ENCODE data around the gene TAP1. TPM values are rescaled to one million over a fixed set of nuclear protein-coding genes. Genes with fewer than 3 reads are reported as not detected.

The TAP1 gene
- polyA plus RNA-seq, 2 of the 4 experiments (the other 2 are of a cell fraction) = 19.0 to 21.2 TPM

GRCh38 chr6:32829495-32829894 lies 24.0 kb downstream of the TAP1 start:
- CTCF ChIA-PET = interaction anchor here (1.0 to 5.8 kb wide), 2 partner anchors 9 to 39 kb away, joined by 3 to 69 read pairs; partner anchors contain the start of gene TAP2
- ATAC-seq (no peak), FAIRE-seq (no peak), DNase-seq (ENCODE audit: low read depth in 1 of 2, low spot score in 1 of 2) (no peak)
- TF ChIP-seq PBX3 (IDR thresholded peaks at IDR 0.05) (no peak), ESRRA (IDR thresholded peaks at IDR 0.05; ENCODE audit: borderline replicate concordance, low read length) (no peak), KDM1A (IDR thresholded peaks at IDR 0.05; ENCODE audit: low read depth) (no peak), EHMT2 (IDR thresholded peaks at IDR 0.05; ENCODE audit: low read depth) (no peak), REST (IDR thresholded peaks at IDR 0.05) (no peak), CEBPB (IDR thresholded peaks at IDR 0.05) (no peak), JUN (IDR thresholded peaks at IDR 0.05) (no peak), NFE2L2 (conservative IDR thresholded peaks at IDR 0.05; ENCODE audit: low read length) (no peak), ELK1 (IDR thresholded peaks at IDR 0.05; ENCODE audit: low read depth, low read length) (no peak), RAD21 (conservative IDR thresholded peaks at IDR 0.05 in 1 of 2, IDR thresholded peaks at IDR 0.05 in 1 of 2) (no peak), TP53 (CRISPR knock-in tag; IDR thresholded peaks at IDR 0.05) (no peak), USF2 (IDR thresholded peaks at IDR 0.05) (no peak), HOXA7 (CRISPR knock-in tag; IDR thresholded peaks at IDR 0.05) (no peak), EHF (CRISPR knock-in tag; IDR thresholded peaks at IDR 0.05) (no peak), CBX2 (IDR thresholded peaks at IDR 0.05; ENCODE audit: borderline replicate concordance, low read depth) (no peak), MYC (IDR thresholded peaks at IDR 0.05; ENCODE audit: borderline replicate concordance, low read length) (no peak), FOXS1 (CRISPR knock-in tag; IDR thresholded peaks at IDR 0.05) (no peak)
- no peak overlapping the region for H3K4me3 ChIP-seq
- H3K27ac ChIP-seq = no peak overlapping the region
- no peaks in the 10 kb centered on the region for H3K9me3 ChIP-seq
- H3K4me1 ChIP-seq = no peaks in the 10 kb centered on the region
- 69% methylated on average over 6 of the region's 7 CpGs for WGBS (ENCODE audit: missing lambda C conversion rate)
- POLR2A ChIA-PET = no interaction called here
- H3K4me2 ChIP-seq = no peak overlapping the region

- Histone ChIP-seq H3K4me3 (no peak overlapping the region), H3K4me2 (no peak overlapping the region), H3K4me1 (no peaks in the 10 kb centered on the region), H3K27ac (no peak overlapping the region), H3K9me3 (no peaks in the 10 kb centered on the region)
- ATAC-seq = no peak
- TF ChIP-seq ZSCAN20 (CRISPR knock-in tag; IDR thresholded peaks at IDR 0.05) = no peak
- no peak for TF ChIP-seq KDM1A (IDR thresholded peaks at IDR 0.05; ENCODE audit: low read depth)
- TF ChIP-seq BCL3 (IDR thresholded peaks at IDR 0.05) = no peak
- no peak for TF ChIP-seq HOXA7 (CRISPR knock-in tag; IDR thresholded peaks at IDR 0.05)
- TF ChIP-seq EP300 (IDR thresholded peaks at IDR 0.05) = no peak
- TF ChIP-seq MYC (IDR thresholded peaks at IDR 0.05; ENCODE audit: borderline replicate concordance, low read length) = no peak
- no peak for TF ChIP-seq RCOR1 (IDR thresholded peaks at IDR 0.05; ENCODE audit: low read depth, low read length)
- no peak for TF ChIP-seq HEYL (CRISPR knock-in tag; IDR thresholded peaks at IDR 0.05)
- FAIRE-seq = no peak
- POLR2A ChIA-PET = interaction anchor here (1.2 kb wide), 1 partner anchor 11 kb away, joined by 3 read pairs; the partner anchor contains the start of gene TAP2
- 86% methylated on average over 3 of the region's 3 CpGs for WGBS (ENCODE audit: missing lambda C conversion rate)
- CTCF ChIA-PET = interaction anchor here (1.4 to 5.8 kb wide), 7 partner anchors 12 to 127 kb away, joined by 4 to 69 read pairs (median 8); partner anchors contain the start of gene TAP2
- no peak for DNase-seq (ENCODE audit: low read depth in 1 of 2, low spot score in 1 of 2)
Measured at GRCh38 chr6:32827025-32827424, 26.5 kb downstream of the TAP1 start.

Measured in A549 (cell line).